ENCODE data around the gene ZNF697. TPM values are rescaled to one million over a fixed set of nuclear protein-coding genes. Genes with fewer than 3 reads are reported as not detected.

The ZNF697 gene
- total and polyA plus RNA-seq, 10 of the 15 experiments (the other 5 are each of a cell fraction or from before 2014, with no cell fraction given) = 0.48 to 5.9 (median 3.0) TPM

GRCh38 chr1:119686661-119687060, 38.6 kb upstream of the ZNF697 start:
- no peak overlapping the region for H3K4me2 ChIP-seq (ENCODE audit: control insufficient read depth, insufficient read depth)
- POLR2A ChIA-PET = interaction anchor here (1.3 kb wide), 1 partner anchor 9 kb away, joined by 3 read pairs; no protein-coding TSS in a partner anchor
- BruUV-seq (replicated peaks) = no TSS peak
- no peak overlapping the region for H3K9ac ChIP-seq (ENCODE audit: control insufficient read depth, insufficient read depth, low read length)
- CTCF ChIA-PET = interaction anchor here (1.1 to 1.2 kb wide), 2 partner anchors 11 to 183 kb away, joined by 4 to 6 read pairs; no protein-coding TSS in a partner anchor
- H3K27me3 ChIP-seq (replicated peaks in 1 of 2; ENCODE audit: control insufficient read depth in 2 of 2, insufficient read depth in 2 of 2, low read length in 1 of 2) = 0 out of 4 replicates have a peak, but pooled peaks cover 0 to 2% of the 10 kb centered on the region in 2 experiments
- in situ Hi-C loops (cut with MboI) (no loop called here), intact Hi-C loops (cut with micrococcal nuclease; ENCODE audit: unreplicated experiment) (no loop called here)
- RAD21 ChIA-PET (ENCODE audit: unreplicated experiment) = no interaction called here
- H4K20me1 ChIP-seq (ENCODE audit: control insufficient read depth, insufficient read depth) = no peaks in the 10 kb centered on the region
- no peaks in the 10 kb centered on the region for H3K79me2 ChIP-seq (ENCODE audit: control insufficient read depth, insufficient read depth, low read length)
- H3K4me3 ChIP-seq = no peak overlapping the region
- ATAC-seq = no peak
- SMC1A ChIA-PET (ENCODE audit: uncharacterized antibody, unreplicated experiment) = interaction anchor here (1.2 kb wide), 1 partner anchor 12 kb away, joined by 4 read pairs; no protein-coding TSS in a partner anchor
- FAIRE-seq = no peak
- no peak overlapping the region for H3K27ac ChIP-seq (ENCODE audit: control insufficient read depth, insufficient read depth)
- H2AFZ ChIP-seq (ENCODE audit: control insufficient read depth, low read depth, low read length) = no peak overlapping the region
- 67% methylated on average over 3 of the region's 3 CpGs for WGBS (ENCODE audit: insufficient coverage, insufficient replicate concordance, low lambda C conversion rate, missing lambda C conversion rate)
- no peaks in the 10 kb centered on the region for H3K9me3 ChIP-seq (replicated peaks; ENCODE audit: control insufficient read depth, insufficient read depth, low read length)
- DNase-seq (ENCODE audit: low read depth, low spot score) = no peak
- no peaks in the 10 kb centered on the region for H3K36me3 ChIP-seq (ENCODE audit: control insufficient read depth in 2 of 2, insufficient read depth in 2 of 2, low read length in 1 of 2)
- H3K4me1 ChIP-seq (ENCODE audit: control insufficient read depth, insufficient read depth, low read length) = no peaks in the 10 kb centered on the region
- TF ChIP-seq CREM (IDR thresholded peaks at IDR 0.05; ENCODE audit: low read depth) = no peak
- TF ChIP-seq BCL3 (IDR thresholded peaks at IDR 0.05; ENCODE audit: borderline replicate concordance, insufficient read depth, low read depth, low read length, poor library complexity, severe bottlenecking) = no peak
- no peak for TF ChIP-seq POU2F2 (IDR thresholded peaks at IDR 0.05; ENCODE audit: borderline replicate concordance, low read depth, low read length)
- TF ChIP-seq ZNF274 (IDR thresholded peaks at IDR 0.05; ENCODE audit: insufficient read depth, insufficient read length) = no peak
- TF ChIP-seq JUNB (IDR thresholded peaks at IDR 0.05) = no peak
- TF ChIP-seq BACH1 (IDR thresholded peaks at IDR 0.05; ENCODE audit: borderline replicate concordance) = no peak
- no peak for TF ChIP-seq FOS (IDR thresholded peaks at IDR 0.05; ENCODE audit: borderline replicate concordance, extremely low read depth, insufficient read length)
- TF ChIP-seq PRDM15 (CRISPR knock-in tag; IDR thresholded peaks at IDR 0.05) = no peak
- no peak for TF ChIP-seq ASH2L (IDR thresholded peaks at IDR 0.05; ENCODE audit: borderline replicate concordance, low read depth)
- no peak for TF ChIP-seq HSF1 (IDR thresholded peaks at IDR 0.05; ENCODE audit: low read depth, low read length)
- no peak for TF ChIP-seq SIN3A (IDR thresholded peaks at IDR 0.05; ENCODE audit: low read depth, low read length)
- no peak for TF ChIP-seq DPF2 (IDR thresholded peaks at IDR 0.05)
- no peak for TF ChIP-seq REST (IDR thresholded peaks at IDR 0.05; ENCODE audit: low read depth, low read length)

Data from GM12878 (cell line).